Activated CD8-positive, alpha-beta memory T cell treated with anti-CD3 and anti-CD28 coated beads, Interleukin-2, amount 50 U/mL, for 1 hour (primary cell): ENCODE data around the gene P2RX1.

ENCODE experiments used
- DNase-seq: peaks from one replicate; pipeline ENCODE4 v3.0.0-alpha.2; 2020; ENCODE audit errors: extremely low read depth

Gene P2RX1

GRCh38 chr17:3915995-3916696, at the start of gene P2RX1:
Gene P2RX1, minus strand, starts transcription at chr17:3916465. Its CDS starts 240 bp downstream, at chr17:3916225.
- no peak for DNase-seq

GRCh38 chr17:3965118-3965800, 49.0 kb upstream of the P2RX1 start:
- DNase-seq = no peak

- DNase-seq = no peak
These were observed 48.2 kb upstream of the P2RX1 start, which contains the start of gene ATP2A3 for GRCh38 chr17:3964203-3965117. Gene ATP2A3, minus strand, starts transcription at chr17:3964437. Its CDS starts 146 bp downstream, at chr17:3964291.

- peak; percentile 35 for DNase-seq
These were observed 47.3 kb upstream of the P2RX1 start for GRCh38 chr17:3963237-3964201.

DNA sequence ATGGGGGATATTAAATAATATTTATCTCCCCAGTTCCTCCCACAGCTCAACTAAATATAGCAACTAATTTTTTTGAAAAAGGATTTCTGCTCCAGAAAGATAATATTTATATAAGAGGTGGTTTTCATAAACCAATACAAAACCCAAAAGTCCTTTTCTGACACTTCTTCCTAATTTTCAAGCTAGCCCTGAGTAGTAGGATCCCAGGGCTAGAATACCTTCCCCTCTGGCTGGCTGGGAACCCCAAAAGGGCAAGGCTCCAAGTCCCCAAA, 46.6 kb upstream of the P2RX1 start:
- DNase-seq = no peak

DNA sequence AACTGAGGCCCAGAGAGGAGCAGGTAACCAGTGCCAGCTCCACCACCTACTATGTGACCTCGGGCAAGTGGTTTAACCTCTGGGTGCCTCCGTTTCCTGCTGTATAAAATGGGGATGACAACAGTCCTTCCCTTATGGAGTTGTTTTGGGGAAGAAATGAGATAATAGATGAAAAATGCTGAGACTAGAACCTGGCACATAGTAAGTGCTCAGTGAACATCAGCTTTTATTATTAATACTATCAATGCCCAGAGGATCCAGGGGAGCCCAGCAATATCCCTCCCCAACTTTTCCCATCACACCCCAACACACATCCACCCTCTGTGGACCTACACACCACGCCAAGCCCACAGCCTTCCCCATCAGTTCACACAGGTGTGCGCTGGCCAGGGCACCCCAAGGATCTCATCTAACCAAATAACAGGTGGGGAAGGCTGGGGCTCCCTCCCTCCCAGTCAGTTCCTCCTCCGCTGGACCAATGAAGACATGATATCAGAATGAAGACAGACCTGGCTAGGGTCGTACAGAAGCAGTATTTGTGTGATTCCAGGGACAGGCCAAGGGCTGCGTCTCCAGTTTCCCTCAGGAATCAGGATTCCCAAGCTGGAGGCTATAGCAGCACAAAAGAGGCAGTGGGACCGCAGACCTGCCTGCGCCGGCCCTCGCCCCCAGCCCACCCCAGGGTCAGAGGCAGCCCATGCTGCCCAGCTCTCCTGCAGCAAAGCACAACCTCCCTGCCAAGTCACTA, 46.1 kb upstream of the P2RX1 start:
- no peak for DNase-seq

DNA sequence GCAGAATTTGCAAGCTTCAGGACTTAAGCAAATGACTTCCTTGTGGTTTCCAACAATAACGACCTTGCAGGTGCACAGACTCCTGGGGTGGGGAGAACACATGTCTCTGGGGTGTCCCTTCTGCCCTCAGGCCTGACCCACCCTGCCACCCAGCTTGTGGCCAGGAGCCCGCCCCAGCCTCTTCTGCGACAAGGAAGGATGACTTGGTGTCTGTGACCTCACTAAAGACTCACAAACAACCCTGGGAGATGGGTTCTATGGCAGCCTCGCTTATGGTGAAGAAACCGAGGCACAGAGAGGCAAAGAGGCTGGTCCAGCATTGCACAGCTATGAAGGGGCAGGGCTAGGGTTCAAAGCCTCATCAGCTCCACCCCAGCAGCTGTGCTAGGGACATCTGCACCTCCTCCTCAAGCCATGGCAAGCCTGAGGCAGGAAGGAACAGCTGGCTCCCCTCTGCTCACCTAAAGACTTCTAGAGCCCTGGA, 45.3 kb upstream of the P2RX1 start:
- DNase-seq = no peak

DNA sequence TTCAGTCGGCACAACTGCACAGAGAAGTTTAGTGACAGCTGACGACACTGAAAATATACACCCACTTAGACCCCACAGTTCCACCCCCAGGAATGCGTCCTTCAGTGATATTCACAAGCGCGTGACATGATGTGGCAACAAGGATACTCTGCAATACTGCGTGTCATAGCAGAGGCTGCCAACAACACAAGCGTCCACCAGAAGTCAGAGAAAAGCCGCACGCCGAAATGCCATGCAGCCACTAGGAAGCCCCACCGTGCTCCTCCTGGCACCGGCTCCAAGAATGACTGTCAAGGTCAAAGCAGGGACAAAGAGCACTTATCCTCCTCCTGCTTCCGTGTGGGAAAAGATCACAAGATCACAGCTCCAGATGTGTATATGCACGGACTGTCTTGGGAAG, 44.5 kb upstream of the P2RX1 start:
- DNase-seq = no peak

DNA sequence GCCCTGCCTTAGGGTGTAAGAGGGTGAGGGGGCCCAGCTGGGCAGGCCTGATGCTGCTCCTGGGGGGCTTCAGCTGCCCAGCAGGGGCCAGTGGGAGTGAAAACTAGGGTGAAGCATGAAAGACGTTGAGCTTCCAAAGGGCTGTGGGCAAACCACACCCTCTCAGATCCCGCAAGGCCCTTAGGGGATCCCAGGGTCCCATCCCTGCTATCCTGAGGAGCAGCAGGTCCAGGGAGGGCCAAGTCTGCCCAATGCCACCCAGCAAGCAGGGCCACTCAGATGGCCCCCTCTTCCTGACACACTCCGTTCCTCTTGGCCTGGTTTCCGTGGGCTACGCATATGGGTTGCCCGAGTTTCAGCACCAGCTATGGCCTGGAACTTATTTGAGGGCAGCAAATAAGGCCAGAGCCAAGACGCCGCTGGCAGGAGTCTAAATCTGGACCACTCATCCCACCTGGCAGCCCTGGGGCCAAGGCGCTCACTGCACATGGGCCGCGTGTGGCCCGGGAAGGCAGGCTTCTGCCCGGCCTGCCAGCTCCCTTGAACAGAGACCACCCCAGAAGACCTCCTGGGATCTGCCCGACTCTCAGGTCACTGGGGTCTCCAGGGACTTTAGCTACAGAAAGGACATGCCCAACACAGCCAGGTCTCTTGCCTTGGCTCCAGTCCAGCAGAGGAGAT, 43.8 kb upstream of the P2RX1 start:
- no peak for DNase-seq

GRCh38 chr17:3959295-3959899, 43.1 kb upstream of the P2RX1 start:
- no peak for DNase-seq

- no peak for DNase-seq
These were observed 41.7 kb upstream of the P2RX1 start for GRCh38 chr17:3957735-3958599.

DNA sequence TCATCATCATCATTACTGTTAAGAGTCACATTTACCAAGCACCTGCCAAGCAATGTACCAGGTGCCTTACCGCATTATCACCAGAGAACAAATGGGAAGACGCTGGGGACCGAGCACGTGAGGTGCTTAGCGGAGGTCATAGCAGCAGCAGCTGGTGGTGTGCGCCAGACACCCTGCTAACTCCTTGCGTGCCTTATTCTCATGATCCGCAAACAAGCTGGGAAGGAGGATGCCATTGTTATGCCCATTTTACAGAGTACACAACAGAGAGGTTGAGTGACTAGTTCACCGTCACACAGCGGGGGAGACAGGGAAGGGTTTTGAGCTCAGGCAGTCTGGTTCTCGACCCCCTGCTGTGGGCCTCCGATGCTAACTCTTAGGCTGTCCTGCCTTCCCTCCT, 40.7 kb upstream of the P2RX1 start:
- DNase-seq = no peak

- DNase-seq = no peak
These were observed 40.2 kb upstream of the P2RX1 start for GRCh38 chr17:3956327-3956957.

GRCh38 chr17:3955673-3955988, 39.4 kb upstream of the P2RX1 start:
- DNase-seq = no peak

- DNase-seq = no peak
These were observed 38.9 kb upstream of the P2RX1 start for GRCh38 chr17:3954976-3955672.

DNA sequence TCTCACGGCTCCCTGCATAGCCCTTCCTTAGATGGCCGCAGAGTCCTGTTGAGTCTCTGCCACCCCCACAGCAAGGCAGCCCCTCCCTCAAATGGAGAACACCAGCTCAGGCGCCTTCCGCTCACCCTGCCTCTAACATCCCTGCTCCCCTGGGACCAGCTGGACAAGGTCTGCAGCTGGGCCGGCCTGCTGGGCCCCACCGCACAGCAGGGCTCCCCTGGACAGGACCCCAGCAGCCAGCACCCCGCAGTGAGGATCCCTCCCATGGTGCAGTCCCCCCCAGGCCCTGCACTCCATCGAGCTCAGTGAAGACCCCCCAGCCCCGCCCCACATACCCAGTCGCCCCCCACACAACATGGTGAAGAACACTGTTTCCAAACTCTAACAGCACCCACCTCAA, 37.8 kb upstream of the P2RX1 start:
- no peak for DNase-seq

DNA sequence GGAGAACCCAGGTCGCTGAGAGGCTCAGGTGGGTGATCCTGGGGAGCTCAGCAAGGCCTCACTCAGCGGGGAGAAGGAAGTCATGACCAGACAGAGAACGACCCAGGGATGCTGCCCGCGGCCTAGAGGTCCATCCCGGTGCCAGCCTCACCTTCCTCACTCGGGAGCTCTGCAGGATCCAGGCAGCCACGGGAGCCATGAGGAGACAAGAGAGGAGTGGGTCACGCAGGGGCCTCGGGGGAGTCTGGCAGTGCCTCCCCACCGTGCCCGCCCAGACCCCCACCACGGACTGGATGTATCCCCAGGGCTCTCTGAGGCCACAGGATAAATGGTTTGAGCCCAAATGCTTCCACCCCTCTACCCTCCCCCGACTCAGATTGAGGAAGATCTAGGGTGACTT, 37.3 kb upstream of the P2RX1 start:
- no peak for DNase-seq

DNA sequence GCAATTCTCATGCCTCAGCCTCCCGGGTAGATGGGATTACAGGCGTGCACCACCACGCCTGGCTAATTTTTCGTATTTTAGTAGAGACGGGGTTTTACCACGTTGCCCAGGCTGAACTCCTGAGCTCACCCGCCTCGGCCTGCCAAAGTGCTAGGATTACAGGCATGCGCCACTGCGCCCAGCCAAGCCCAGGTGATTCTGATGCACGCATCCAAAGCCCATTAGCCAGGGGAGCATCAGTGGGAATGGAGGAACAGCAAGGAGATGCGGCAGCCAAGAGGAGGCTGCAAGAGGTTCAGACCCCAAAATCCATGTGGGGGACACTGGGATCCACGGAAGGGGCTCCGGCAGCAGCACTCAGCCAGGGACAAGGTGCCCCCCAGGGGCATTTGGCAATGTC, 35.9 kb upstream of the P2RX1 start:
- no peak for DNase-seq
